RPMI8226 (cell line): ENCODE data around the gene ASPHD1.
"Not testable (repeated sequence)": the region's sequence is repeated elsewhere in the genome, so short reads cannot be mapped to it uniquely, and the experiment has no call there.

Experiments
- DNase-seq: peaks from one replicate; pipeline ENCODE4 v3.0.0-alpha.2; 2015

Gene ASPHD1

DNA sequence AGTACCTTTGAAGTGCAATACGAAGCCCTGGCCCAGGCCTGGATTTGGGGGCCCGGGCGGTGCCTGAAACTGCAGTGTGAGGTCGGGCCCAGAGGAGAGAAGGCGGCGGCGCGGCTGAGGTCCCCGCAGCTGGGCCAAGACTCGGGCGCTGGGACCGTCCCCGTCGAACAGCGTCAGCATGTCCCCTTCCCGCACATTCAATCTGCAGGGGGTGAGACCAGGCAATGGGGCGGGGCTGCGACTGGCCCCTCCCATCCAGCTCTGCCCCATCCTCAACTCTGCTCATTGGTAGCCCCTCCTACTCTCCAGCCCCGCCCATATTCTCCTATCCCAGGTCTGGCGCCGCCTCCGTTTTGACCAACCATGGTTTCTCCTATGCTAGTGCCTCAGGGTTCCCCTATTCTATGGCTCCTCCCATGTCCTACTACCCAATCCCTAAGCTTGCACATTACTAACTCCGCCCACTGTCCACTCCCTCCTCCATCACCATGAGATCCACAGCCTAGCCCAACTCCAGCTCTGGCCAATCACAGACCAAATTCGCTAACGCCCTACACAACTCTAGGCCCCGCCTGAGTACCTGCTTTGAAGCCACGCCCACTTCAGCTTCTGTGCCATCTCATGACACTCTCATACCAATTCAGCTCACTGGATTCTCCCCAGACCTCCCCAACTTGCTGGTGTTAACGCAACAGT lies 22.9 kb upstream of the ASPHD1 start:
- DNase-seq = peak; percentile 83

DNA sequence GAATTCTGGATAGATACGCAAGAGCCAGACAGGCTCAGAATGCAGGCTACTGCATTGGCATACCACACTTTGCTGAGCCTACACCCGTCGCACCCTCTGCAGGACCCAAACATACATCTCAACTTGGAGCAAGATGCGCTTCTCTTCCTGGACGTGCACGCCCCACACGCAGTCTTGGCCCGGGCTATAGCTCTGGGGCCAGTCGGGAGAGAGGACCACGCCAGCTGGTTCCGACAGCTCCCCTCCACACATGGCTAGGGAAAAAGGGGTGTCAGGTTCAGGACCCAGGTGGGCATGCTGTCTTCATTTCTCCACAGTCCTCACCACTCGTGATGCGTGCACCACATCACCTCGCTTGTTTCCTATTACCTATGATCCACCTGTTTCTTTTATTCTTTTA lies 22.1 kb upstream of the ASPHD1 start:
- DNase-seq = no peak

DNA sequence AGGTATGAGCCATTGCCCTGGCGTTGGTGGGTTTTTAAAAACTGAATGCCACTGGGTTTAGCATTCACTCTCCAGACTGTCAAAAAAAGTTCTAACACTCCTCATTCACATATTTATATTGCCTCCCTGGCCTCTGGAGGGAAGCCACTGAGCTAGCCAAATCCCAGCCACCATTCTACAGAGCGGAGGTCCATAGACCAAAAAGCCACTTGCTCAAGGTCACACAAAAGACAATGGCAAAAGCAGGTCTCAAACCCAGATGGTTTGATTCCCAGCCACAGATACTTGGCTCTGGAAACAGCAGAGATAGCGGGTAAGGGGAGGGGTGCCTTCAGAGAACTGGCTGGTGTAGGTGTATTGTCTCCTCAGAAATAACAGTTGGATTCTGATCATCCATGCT lies 19.2 kb upstream of the ASPHD1 start:
- DNase-seq = no peak

- DNase-seq = no peak
Measured at GRCh38 chr16:29883987-29884386, 16.3 kb upstream of the ASPHD1 start.

DNA sequence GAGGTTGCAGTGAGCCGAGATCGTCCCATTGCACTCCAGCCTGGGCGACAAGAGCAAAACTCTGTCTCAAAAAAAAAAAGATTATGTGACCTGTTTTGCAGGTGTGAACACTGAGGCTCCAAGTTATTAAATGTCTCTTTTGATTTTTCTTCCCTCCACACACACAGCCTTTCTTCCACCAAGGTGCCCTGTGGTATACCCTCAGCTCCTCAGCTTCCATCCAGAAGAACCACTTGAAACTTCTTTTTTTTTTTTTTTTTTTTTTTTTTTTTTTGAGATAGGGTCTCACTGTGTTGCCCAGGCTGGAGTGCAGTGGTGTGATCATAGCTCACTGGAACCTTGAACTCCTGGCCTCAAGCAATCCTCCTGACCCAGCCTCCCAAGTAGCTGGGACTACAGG lies 10.9 kb upstream of the ASPHD1 start:
- DNase-seq = not testable (repeated sequence)

DNA sequence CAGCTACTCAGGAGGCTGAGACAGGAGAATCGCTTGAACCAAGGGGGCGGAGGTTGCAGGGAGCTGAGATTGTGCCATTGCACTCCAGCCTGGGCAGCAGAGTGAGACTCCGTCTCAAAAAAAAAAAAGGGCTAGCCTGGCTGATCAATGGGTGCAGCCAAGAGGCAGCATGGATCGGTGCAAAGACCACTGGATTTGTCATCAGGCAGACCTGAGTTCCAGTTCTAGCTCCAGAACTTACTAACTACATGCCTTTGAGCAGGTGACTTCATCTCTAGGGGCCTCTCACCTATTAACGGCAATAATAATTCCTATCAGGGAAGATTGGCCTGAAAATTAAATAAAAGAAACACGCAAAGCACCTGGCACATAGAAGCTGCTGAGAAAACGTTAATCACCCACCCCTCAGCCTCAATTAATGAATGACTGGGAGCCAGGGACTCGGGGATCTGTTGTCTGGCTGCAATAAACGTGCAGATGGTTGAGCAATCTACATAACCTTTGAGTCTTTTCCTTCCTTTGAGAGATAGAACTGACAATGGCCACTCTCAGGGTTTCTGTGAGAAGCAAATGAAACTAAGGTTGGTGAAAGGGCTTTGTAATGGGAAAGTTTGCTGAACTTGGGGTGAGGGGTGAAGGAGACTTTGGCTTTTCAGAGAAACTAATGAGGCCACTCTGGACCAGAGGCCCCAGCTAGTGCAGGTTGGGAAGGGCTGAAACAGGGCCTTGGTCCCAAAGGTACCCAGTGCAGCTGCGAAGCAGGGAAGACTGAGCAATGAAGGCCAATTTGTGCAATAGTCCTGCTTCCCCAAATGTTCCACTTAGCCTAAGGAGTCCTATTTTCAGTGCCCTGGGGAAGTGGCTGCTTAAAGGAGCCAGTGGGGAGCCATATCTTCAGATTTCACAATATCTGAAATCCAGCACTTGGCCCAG lies 8.5 kb upstream of the ASPHD1 start:
- no peak for DNase-seq

GRCh38 chr16:29892458-29892813 lies 7.9 kb upstream of the ASPHD1 start:
- no peak for DNase-seq

DNA sequence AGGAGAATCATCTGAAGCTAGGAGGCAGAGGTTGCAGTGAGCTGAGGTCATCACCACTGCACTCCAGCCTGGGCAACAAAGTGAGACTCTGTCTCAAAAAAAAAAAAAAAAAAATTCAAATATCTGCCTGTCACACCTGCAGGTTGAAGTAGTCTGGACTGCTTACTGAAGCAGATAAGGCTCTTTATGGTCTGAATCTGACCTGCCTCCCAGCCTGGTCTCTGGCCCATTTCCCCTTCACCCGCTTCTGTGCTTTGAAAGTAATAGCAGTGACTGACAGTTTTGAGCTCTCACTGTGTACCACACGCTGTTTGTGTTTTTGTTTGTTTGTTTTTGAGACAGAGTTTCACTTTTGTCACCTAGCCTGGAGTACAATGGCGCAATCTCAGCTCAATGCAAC lies 6.7 kb upstream of the ASPHD1 start:
- DNase-seq = no peak

- DNase-seq = no peak
Measured at GRCh38 chr16:29894352-29894751, 5.9 kb upstream of the ASPHD1 start.

DNA sequence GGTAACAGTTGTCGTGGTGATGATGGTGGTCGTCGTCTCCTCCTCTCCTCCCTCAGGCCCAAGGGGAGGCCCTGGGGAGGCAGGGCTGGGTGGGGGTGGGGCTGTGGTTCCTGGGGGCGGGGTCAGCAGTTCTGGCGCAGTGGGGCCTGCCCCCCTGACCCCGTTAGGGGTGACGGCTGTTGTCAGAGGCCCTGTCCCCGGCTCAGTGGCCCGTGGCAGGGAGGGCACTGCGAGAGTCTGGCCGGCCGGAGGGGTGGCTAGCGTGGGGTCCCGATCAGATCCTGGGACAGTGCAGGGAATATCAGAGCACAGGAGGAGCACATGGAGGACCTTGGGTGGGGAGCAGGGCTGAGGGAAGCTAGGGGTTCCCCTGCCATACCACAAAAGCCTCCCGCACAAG lies 3.4 kb upstream of the ASPHD1 start:
- DNase-seq = no peak

DNA sequence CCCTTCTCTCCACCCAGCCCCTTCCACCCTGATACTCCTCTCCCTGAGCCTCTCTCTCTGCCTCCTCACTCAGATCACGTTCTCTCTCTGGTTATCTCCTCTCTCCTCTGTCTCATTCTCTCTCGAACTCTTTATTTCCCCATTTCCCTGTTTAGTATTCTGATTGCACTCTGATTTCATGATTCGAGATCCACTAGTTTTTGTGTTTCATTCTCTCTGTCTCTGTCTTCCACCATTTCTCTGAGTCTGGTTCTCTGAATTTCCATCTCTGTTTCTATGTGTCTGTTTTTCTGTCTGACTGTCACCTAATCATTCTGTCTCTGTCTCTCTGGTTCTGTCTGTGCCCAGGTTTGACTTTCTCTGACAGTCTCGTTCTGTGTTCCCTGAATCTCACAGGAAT lies 3.0 kb upstream of the ASPHD1 start:
- DNase-seq = no peak

- DNase-seq = no peak
Measured at GRCh38 chr16:29898135-29898803, 2.0 kb upstream of the ASPHD1 start.

DNA sequence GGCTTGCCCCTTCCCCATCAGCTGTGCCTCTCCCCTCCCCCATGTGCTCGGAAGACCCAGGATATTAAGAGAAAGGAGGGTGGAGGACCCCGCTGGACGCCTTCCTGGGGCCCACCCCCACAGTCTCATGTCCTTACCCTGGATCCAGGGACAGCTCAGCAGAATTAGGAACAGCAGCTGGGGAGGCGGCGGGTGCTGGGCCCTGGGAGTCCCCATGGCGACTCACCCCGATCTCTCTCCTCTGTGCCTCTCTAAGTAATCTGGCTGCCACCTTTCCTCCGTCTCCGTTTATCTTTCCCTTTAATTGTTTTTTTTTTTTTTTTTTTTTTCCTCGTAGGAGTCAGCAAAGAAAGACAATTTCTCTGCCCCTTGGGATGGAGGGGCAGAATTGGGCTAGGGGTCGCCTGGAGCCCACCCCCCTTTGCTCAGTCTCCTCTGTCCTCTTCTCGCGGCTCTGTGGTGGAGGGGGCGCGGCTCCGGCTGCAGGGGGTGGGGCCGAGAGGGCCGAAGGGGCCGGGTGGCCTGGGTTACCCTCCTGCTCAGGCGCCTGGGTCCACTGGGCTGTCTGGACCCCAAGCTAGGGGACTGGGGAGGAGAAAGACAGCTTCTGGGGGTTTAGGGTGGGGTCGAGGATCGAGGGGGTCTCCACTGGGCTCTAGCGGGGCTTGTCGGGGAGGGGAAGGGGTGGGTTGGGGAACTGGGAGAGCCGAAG lies 1.3 kb upstream of the ASPHD1 start:
- DNase-seq = no peak

DNA sequence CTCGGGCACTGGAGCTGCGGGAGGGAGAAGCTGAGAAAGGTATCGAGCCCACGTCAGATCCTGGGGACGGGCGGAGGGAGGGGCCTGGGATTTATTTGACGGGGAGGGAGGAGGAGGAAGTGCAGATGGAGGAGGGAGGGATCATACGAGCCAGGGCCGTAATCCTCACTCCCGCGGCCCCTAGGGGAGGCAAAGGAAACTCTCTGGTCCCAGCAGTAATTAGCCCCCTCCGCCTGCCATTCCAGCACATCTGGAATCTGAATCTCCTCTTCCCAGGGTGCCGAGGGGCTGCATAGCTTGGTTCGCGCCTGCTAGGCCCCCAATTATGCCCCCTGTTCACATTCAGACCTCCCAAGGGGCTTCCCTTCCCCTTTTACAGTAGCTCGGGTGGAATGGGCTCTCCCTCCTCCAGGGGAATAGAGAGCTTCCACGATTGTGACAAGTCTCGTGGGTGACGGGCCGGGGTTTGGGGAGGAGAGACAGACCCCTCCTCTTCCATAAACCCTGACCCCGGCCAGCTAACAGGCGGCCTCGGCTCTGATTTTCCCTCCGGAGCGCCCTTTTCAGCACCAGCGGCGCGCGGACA lies 679 bp upstream of the ASPHD1 start, which contains the start of gene SEZ6L2:
Gene SEZ6L2 (minus strand): TSS at position 35 of the 586 bp plus-strand sequence. CDS start 531 bp downstream, outside the sequence.
- peak; percentile 41 for DNase-seq

DNA sequence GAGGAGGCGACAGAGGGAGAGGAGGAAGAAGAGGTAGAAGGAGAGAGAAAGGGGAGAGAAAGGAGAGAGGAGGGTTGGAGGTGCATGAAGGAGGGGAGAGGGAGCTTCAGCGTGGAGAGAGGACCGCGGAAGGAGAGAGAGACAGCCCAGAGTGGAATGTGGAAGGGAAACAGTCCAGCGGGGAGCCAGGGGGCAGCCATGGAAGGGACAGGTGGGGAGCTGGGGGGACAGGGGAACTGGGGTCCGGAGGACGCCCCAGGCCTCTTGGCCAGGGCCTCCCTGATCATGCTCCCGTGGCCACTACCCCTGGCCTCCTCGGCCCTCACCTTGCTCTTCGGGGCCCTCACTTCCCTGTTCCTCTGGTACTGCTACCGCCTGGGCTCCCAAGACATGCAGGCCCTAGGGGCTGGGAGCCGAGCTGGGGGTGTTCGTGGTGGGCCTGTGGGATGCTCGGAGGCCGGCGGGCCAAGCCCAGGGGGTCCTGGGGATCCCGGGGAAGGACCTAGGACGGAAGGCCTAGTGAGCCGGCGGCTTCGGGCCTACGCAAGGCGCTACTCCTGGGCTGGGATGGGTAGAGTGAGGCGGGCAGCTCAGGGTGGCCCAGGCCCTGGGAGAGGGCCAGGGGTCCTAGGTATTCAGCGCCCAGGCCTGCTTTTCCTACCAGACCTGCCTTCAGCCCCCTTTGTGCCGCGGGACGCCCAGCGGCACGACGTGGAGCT lies 759 bp downstream of the ASPHD1 start:
- no peak for DNase-seq

GRCh38 chr16:29901607-29901945 lies 1.3 kb downstream of the ASPHD1 start:
- no peak for DNase-seq

- DNase-seq = no peak
Measured at GRCh38 chr16:29903590-29903989, 3.3 kb downstream of the ASPHD1 start.

DNA sequence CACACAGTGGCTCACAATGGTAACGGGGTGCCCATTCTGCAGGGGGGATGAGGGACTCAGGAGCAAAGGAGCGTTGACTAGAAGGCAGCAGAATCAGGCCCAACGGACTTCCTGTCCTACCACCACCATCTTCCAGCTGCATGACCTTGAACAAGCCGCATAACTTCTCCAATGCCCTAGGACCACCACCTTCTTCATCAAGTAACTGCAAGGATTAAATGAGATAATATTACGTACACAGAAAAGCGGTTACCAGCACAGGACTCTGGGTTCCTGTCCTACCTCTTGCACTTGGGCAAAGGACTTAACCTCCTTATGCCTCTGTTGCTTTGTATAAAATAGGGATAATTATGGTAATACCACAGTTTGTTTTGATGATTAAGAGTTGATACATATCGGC lies 4.7 kb downstream of the ASPHD1 start:
- no peak for DNase-seq

- no peak for DNase-seq
Measured at GRCh38 chr16:29905668-29906067, 5.4 kb downstream of the ASPHD1 start.

GRCh38 chr16:29906520-29907244 lies 6.4 kb downstream of the ASPHD1 start:
- no peak for DNase-seq

DNA sequence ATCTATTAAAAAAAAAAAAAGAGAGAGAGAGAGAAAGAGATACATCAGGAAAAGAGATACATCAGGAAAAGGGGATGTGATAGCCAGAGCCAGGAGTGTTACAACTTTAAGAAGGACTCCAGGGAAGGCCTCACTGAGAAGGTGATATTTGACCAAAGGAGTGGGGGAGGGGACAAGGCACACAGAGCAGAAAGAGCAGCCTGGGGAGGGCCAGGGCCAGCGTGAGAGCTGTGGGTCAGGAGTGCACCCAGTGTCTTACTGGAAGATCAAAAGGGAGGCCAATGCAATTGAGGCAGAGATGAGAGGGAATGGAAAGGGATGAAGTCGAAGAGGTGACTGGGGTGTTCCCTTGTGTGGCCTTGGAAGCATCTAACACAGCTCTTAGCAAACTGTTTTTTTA lies 7.7 kb downstream of the ASPHD1 start:
- no peak for DNase-seq
